Nucleus accumbens (tissue), 56 donors: ENCODE results near the gene AMBRA1.
A peak's percentile ranks its signal among the peaks of the same experiment; 100 is the strongest.

Source experiments
- DNase-seq, 56 donors: peaks; one replicate each; lab custom pipeline; 2025; lab: John Stamatoyannopoulos, UW

AMBRA1 gene

GRCh38 chr11:46593550-46594373, at the start of gene AMBRA1:
Gene AMBRA1, minus strand, starts transcription at chr11:46594023. Its CDS starts 45,643 bp downstream, at chr11:46548380.
- DNase-seq, result peak in 55 of 56 donors; percentile 52 to 92 (median 83)

- no peak for DNase-seq
Observed at GRCh38 chr11:46643531-46643930, 49.7 kb upstream of the AMBRA1 start.

GRCh38 chr11:46642627-46643335, 49.0 kb upstream of the AMBRA1 start:
- DNase-seq, result no peak

- no peak for DNase-seq
Observed at GRCh38 chr11:46641639-46642038, 47.8 kb upstream of the AMBRA1 start.

GRCh38 chr11:46640036-46640788, 46.4 kb upstream of the AMBRA1 start:
- DNase-seq, result no peak

DNA sequence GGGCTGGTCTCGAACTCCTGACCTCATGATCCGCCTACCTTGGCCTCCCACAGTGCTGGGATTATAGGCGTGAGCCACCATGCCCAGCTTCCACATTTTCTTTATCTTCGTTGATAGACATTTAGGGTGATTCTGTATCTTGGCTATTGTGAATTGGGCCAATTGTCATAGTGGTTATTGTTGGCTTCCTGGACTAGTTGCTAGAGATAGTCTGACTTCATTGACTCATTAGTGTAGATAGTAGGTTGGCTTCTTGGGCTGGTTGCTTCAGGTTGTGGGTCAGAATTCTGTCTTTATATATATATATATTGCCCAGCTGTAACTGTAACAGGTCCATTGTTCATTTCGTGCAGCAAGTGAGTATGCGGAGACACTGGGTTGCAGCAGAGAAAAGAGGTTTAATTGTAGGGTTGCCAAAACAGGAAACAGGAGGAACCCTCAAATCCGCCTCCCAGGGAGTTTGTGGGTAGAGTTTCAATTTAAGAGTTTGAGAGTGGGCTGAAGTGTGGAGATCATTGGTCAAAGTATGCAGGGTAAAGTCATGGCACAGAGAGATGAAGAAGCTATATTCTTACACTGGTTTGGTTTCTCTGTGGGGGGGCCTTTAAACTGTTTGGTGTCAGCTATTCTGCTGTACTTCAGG, 45.5 kb upstream of the AMBRA1 start:
- DNase-seq, result no peak

DNA sequence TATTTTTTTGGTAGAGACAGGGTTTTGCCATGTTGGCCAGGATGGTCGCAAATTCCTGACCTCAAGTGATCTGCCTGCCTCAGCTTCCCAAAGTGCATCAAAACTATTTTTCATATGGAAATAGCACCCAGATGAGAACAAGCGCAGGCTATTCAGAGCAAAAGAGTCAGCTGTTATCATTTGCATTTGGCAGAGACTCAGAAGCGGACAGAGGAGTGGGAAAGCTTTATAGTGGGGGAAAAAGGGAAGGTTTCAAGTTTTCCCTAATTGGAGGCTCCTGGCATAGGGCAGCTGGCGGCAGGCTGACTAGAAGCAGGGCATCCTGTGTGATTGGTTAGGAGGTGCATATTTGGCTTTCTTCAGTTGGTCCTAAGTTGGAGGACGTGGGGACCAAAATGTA, 43.7 kb upstream of the AMBRA1 start:
- DNase-seq, result peak in 20 of 56 donors; percentile 3 to 32 (median 22)

DNA sequence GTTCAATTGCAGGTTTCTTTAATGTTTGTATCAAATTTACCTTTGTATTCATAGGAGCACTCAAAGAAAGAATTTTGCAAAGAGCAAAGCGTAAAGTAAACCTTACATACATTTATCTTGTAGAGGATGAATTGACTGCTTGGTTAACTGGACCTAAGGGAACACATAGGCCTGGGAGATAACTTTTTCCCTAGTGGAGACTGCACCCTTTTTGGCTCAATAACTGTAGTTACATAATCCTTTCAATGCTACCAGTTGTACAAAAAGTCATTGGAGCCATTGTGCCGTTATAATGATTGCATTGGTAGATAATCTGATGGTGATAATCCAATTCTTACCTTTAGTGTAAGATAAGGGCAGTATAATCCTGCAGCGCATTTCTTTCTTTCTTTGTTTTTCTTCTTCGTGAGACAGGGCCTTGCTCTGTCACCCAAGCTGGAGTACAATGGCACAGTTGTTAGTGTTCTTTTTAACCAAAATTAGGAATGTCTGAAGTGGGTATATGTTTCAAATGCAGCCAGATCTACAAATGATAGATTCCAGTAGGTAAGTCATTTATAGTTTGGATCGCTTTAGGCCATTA, 41.8 kb upstream of the AMBRA1 start:
- DNase-seq, result no peak

DNA sequence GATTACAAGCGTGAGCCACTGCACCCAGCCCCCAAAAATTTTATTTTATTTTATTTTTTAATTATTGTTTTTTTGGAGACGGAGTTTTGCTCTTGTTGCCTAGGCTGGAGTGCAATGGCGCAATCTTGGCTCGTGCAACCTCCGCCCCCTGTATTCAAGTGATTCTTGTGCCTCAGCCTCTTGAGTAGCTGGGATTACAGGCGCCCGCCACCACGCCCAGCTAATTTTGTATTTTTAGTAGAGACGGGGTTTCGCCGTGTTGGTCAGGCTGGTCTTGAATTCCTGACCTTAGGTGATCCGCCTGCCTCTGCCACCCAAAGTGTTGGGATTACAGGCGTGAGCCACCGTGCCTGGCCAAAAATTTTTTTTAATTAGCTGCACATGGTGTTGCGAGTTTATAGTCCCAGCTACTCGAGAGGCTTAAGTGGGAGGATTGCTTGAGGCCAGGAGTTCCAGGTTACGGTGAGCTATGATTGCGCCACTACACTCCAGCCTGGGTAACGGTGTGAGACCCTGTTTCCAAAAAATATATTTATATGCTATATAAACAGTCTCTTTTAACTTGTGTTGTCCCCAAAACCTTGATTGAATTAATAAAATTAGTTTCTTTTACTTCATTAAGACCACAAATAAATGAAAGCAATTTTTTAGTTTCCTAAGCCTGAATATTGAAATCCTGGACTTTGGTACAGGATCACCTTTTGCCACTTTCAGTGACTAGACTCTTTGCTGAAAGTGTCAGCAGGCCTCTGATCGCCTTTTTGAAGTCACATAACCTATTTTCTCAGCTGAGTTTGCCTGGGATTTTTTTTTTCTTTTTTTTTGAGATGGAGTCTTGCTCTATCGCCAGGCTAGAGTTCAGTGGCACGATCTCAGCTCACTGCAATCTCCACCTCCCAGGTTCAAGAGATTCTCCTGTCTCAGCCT, 39.7 kb upstream of the AMBRA1 start:
- no peak for DNase-seq

DNA sequence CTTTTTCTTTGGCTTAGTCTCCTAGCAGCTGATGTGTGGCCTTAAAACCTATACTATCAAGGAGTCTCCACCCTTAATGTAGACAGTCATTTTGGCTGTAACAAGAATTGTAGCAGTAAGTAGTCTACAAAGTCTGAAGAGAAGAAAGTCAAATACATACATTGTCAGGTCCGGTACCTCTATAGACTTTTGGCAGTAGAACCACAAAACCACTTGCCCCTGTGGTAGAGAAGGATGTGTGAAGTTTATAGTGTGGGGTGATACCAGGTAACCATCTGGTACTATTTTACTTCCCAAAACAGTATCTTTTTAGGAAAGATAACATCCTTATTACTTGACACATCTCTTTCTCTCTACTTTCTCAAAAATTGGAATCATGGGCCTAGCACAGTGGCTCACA, 38.7 kb upstream of the AMBRA1 start:
- no peak for DNase-seq

DNA sequence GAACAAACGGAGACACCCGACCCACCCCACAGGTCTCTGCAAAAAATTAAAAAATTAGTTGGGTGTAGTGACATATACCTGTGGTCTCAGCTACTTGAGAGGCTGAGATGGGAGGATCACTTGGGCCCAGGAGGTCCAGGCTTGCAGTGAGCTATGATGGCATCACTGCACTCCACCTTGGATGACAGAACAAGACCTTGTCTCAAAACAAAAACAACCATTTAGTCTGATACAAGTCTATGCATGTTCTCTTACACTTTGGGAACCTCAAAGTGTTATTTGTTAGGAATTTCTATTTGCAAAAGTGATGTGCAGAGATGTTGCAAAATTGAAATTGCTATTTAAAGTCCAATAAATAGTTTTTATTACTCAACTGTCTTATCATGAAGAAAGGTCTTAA, 37.9 kb upstream of the AMBRA1 start:
- no peak for DNase-seq

GRCh38 chr11:46630237-46630636, 36.4 kb upstream of the AMBRA1 start:
- no peak for DNase-seq

DNA sequence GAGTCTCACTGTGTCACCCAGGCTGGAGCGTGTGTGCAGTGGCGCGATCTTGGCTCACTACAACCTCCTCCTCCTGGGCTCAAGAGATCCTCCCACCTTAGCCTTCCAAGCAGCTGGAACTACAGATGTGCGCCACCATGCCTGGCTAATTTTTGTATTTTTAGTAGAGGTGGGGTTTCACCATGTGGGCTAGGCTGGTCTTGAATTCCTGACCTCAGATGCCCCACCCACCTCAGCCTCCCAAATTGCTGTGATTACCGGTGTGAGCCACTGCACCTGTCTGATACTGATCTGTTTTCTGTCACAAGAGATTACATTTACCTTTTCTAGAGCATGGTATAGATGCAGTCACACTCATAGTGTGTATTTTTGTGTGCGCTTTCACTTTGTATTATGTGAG, 35.1 kb upstream of the AMBRA1 start:
- no peak for DNase-seq

GRCh38 chr11:46625406-46625805, 31.6 kb upstream of the AMBRA1 start:
- DNase-seq, result no peak

DNA sequence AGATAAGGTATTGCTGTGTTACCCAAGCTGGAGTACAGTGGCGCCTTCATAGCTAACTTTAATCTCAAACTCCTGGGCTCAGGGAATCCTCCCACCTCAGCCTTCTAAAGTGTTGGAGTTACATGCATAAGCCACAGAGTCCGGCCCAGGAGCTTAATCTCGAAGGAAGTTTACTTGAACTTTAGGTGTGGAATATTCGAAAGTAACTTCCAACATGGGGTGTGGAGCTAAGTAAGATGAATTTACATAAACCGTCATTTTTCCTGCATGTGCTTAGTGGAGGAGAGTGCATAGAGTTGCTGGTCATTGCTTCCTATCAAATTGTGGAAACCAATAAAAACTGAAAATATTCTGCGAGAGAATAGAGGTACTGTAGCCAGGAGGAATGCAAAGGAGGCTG, 25.0 kb upstream of the AMBRA1 start:
- no peak for DNase-seq

- no peak for DNase-seq
Observed at GRCh38 chr11:46617972-46618314, 24.1 kb upstream of the AMBRA1 start.

GRCh38 chr11:46617134-46617971, 23.5 kb upstream of the AMBRA1 start, which contains the start of the genes ATG13 and HARBI1:
Gene ATG13, plus strand, starts transcription at chr11:46617553. Its CDS starts 26,739 bp downstream, at chr11:46644292.
Gene HARBI1, minus strand, starts transcription at chr11:46617227. Its CDS starts 990 bp downstream, at chr11:46616237.
- peak in 55 of 56 donors; percentile 59 to 93 (median 82) for DNase-seq

- no peak for DNase-seq
Observed at GRCh38 chr11:46616551-46617133, 22.8 kb upstream of the AMBRA1 start.
